OCI-LY1 (cell line): ENCODE results near the gene ZSWIM3.

Experiments
- CTCF ChIP-seq: fragments of 200-600 bp; sonication (generic), shearing (Covaris generic); IDR thresholded peaks from 2 replicates; pipeline ENCODE4 v1.5.1; 2017; ENCODE audit warnings: mild to moderate bottlenecking, antibody characterized with exemption, low read length, moderate library complexity, mixed read lengths
- EZH2 ChIP-seq: fragments of 200-600 bp; sonication (generic), shearing (Covaris generic); IDR thresholded peaks from 2 replicates; pipeline ENCODE4 v1.8.0; 2017; ENCODE audit warnings: borderline replicate concordance, mixed run types, mild to moderate bottlenecking, antibody characterized with exemption, low read length, moderate library complexity, mixed read lengths

DNA sequence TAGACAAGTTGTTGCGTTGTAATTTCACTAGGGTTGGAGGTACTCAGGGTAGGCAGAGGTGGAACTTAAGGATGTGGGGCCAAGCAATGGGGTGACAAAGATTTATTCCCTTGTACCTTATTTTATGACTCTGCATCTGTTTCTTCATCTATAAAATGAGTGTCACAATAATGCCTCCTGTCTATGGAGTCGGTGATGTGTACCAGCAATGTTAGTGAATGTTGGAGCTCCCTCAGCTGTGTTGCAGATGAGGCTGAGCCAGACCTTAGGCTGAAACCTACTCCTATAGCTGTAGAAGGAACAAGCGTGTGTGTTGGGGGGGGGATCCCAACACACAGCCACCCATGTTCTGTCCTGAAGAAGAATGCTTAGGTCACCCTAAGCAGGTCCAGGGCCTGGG is 40.5 kb upstream of the ZSWIM3 start:
- TF ChIP-seq EZH2 (no peak), CTCF (no peak)
